HG03442 (cell line): ENCODE measurements around the gene LHFPL2.

ENCODE experiments used
- ATAC-seq: cut with Tn5 transposase; IDR thresholded peaks from one replicate; pipeline ENCODE4 v1.9.1; 2021; ENCODE audit warnings: mild to moderate bottlenecking, moderate library complexity; ENCODE audit not compliant: unreplicated experiment

LHFPL2 gene

DNA sequence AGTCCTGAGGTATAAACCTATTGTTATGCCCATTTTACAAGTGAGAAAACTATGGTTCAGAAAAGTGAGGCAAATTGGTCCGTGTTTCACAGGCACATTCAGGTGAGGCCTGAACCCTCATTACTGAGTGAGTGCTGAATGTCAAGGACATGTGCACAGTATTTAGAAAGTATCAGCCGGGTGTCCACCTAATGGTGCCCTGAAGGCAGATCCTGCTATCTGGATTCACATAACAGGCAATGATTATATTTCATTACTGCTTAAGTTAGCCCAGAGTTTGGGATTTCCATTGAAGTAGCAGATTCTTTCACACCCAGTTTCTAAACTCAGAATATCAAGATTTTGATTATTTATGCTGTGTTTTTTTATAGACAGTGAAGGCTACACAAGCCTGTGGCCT is 142.7 kb downstream of the LHFPL2 start:
- ATAC-seq = no peak

GRCh38 chr5:78504704-78505677 is 143.6 kb downstream of the LHFPL2 start:
- ATAC-seq = no peak

GRCh38 chr5:78503958-78504653 is 144.5 kb downstream of the LHFPL2 start:
- no peak for ATAC-seq

DNA sequence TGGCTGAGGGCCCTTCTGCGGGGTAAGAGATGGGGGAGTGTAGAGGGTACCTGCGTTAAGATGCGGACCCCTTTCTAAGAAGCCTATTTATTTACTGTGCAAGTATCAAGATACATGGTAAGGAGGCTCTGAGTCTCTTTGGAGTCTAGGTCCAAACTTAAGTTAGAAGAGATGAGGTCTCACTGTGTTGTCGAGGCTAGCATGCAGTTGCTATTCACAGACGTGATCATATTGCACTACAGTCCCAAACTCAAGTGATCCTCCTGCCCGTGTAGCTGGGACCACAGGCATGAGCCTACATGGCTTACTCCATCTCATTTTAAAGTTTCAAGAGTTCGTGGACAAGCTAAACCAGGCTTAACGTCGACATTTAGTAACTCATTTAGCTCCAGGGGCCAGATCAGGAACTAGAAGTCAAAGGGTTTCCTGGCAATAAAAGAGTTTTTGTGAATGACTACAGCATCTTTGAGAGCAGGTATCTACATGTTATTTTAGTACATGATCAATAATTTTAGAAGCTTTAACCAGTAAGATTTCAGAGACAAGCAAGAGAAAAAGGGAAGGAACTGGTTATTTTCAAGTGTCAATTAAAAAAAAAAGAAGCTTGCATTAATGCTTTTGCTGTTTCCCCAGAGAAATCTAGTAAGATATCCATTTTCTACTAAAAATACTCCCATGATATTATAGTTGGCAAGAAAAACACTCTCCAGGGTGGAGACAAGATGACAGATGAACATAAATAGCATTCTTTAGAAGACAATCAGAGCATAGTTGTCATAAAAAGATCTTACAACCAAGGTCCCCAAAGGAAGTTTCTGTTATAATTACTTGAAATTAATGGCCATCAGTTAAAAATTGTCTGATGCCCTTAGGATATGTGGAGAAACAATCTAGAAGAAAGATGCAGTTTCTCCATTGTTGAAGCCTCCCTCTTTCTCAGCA is 146.9 kb downstream of the LHFPL2 start:
- ATAC-seq = no peak

DNA sequence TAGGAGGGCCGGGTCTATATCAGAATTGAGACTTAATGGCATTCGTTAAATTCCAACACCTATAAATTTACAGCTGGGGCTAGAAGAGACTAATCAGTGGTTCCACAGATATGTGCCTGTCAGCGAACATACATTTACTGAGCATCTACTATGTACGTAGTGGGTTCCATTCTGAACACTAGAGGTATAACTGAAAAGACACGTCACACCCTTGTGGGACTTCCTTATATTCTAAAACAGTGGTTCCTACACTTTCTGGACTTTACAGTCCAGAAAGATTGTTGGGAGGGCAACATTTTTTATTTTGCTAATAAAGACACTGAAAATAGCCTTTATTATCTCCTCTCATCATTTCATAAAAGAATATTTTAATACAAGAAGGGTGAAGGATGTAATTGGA is 147.7 kb downstream of the LHFPL2 start:
- ATAC-seq = no peak

DNA sequence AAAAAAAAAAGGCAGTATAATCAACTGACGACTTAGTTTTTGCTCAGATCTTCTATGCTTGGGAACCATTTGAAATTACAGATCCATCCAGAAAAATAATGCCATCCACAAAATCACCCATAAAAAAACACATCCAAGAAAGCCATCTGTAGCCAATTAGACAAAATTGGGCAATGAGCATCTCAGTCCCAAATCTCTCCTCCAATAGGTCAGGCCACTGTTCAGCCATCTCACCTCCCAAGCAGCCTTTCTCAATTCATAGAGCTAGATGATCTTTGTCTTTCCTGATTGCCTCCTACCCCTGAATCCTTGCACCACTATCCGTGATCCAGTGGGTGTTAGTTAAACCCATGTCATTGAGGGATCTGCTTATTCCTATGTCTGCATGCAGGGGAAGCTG is 148.5 kb downstream of the LHFPL2 start:
- ATAC-seq = no peak

- no peak for ATAC-seq
These were observed 149.1 kb downstream of the LHFPL2 start for GRCh38 chr5:78499485-78499884.

- peak; percentile 63 for ATAC-seq
These were observed 150.7 kb downstream of the LHFPL2 start for GRCh38 chr5:78497573-78498533.

DNA sequence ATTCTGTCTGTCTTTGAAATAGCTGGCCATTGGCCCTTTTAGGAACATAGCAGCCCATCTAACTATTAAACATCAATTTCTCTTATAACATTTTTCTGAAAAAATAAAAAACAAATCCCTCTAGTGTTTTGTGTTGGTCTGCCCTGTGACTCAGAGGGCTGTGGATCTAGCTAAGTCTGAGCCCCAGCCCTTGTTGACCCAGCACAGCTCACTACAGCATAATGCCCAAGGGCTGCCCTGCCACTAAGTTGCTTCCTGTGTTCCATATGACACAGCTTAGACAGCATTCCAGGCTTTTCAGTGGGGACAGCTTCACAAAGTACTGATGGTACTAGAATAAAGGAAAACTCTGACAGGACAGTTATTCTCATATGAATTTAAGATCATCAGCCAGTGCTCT is 152.2 kb downstream of the LHFPL2 start:
- ATAC-seq = no peak

DNA sequence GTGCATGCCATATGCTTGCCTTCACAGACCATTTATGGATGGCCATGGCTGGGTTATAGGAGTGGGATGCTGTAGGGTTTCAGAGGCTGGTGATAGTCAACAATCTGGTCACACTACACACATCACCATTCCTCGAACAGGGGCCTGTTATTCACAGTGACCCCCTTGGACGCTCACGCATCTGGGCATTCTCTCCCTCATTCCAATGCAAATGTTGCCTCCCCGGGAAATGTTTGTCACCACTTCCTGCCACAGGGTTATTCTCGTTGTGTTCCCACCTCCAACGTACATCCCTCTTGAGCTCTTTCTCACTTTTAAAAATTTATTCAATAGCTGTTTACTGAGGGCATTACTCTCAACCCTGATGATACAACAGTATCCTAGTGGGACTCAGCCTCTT is 152.8 kb downstream of the LHFPL2 start:
- no peak for ATAC-seq

DNA sequence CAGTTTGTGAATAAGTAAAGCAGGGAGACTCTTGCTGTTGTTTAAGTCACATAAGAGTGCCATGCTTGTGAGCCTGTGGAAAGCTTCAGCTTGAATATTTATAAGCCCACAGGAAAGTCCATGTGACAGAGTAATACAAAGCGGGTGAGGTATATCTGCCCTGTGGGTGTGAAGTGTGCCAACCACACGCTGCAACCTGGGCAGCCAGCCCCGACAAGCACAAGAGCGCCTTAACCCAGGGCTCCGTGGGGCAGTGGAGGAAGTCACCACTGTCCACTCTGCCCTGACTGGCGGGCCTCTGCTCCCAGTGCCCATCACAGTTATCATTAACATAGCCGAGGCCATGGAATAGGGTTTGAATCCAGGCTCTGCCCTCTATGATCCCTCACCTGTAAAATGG is 155.9 kb downstream of the LHFPL2 start:
- ATAC-seq = no peak

GRCh38 chr5:78492224-78492623 is 156.3 kb downstream of the LHFPL2 start:
- no peak for ATAC-seq

DNA sequence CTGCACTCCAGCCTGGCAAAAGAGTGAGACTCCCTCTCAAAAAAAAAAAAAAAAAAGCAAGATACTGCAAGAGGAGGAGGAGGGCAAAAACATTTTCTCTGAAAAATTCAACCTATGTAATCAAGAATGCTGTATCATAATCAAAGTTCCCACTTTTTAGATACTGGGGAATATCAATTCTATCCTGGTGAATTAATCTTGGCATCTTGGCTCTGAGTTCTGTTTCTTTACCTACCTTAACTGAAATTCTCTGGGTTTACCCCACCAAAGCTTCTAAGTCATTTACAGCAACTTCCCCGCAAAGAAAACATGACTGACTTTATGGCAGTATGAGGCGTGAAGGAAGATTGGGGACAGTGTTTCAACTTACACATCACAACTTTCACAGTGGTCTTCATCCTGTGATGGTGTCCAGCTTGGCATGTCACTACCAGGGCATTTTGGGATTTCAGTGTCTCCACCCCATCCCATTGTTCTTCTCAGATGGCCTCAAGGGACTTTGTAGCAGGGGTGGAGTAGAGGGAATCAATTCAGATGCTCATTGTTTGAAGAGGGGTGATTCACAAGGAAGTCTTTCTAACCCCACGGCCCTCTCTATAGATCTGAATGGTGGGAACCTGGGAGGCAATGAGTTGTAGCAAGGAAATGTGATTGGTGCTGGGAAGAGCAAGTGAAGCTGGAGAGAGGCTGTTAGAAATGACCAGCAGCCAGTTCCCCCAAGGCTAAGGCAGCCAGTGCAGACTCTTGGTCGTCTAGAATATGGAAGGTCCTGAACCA is 157.7 kb downstream of the LHFPL2 start:
- ATAC-seq = no peak

DNA sequence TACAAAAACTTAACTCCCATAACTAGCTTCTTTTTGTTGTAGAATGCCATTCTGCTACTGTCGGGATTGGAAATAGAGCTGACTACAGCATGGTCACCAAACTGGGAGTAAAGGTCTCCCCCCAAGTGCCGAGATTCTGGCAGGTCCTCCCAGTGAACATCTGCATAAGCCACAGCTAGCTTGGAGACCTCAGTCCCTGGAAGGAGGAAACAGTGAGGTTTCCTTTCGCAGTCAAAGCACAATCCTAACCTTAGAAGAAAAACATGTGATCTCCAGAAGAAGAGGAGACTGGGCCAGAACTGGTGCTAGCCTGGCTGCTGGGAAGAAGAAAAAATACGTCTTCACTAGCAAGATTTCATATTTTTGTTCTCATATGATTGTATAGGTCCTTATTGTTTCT is 160.7 kb downstream of the LHFPL2 start:
- ATAC-seq = no peak

DNA sequence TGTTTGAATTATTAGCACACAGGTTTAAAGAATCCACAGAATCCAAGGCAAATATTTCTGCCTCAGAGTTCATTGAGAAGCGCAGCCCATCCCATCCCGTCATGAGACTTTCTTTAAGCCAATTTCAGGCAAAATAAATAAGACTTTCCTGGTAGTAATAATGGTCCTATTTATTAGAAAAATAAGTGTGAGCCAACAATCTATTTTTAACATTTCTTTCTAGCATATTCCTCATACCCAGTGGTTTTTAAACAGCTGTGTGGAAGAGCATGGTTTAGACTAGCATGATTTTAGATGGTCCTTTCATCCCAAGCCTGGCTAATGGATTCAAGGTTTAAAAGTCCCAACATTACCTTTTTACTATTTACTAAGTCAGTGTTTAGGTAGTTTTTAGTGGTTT is 162.4 kb downstream of the LHFPL2 start:
- no peak for ATAC-seq

- peak; percentile 70 for ATAC-seq
These were observed 164.6 kb downstream of the LHFPL2 start for GRCh38 chr5:78483809-78484521.

- no peak for ATAC-seq
These were observed 165.6 kb downstream of the LHFPL2 start for GRCh38 chr5:78482948-78483347.

DNA sequence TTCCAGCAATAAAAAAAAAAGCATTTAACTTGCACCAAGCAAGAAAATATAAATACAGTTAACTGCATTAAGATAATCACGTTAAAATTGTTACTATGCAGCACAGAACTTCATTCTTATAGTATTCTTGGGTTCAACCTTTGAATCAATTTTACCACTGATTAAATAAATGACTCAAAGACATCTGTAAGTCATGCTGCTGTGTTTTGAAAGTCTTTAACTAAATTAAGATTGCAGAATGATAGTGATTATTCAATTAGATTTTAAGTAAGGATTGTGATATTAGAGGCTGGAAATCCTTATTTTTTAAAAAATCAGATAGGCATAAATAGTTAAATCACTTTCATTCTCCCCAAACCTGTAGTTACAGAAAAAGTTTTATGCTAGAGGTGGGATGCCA is 171.8 kb downstream of the LHFPL2 start:
- no peak for ATAC-seq
